ENCODE data around the gene MATN1. TPM values are rescaled to one million over a fixed set of nuclear protein-coding genes. Genes with fewer than 3 reads are reported as not detected.

Gene MATN1
- total and polyA plus RNA-seq, 2 experiments from 2014 or later, result 0.47 to 3.7 TPM

DNA sequence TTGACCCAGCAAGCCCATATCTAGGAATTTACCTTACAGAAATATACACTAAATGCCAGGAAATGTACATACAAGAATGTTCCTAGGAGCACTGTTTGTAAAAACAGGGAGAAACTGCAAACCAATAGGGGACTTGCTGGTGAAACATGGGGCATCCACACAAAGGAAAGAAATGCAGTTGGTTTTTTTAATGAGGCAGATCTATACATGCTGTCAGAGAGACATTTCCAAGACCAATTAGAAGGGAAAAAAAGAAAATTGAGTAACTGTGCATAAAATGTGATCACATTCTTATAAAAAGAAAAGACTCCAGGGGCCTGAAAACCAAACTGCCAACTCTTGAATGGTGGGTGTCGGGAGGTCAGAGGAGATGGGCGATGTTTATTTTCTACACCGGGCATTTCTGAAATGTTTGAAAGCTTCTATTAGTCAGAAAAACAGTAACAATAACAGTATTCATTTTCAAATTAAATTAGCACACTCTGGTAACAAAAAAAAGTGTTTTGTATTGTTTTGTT, 56.6 kb downstream of the MATN1 start:
- H3K4me2 ChIP-seq, result no peak overlapping the region
- H3K79me2 ChIP-seq, result no peaks in the 10 kb centered on the region
- 87% methylated on average over 3 of the region's 3 CpGs for WGBS (ENCODE audit: low lambda C conversion rate, missing lambda C conversion rate)
- H3K27ac ChIP-seq, result no peak overlapping the region
- TF ChIP-seq EZH2 (IDR thresholded peaks at IDR 0.05; ENCODE audit: borderline replicate concordance) (no peak), CTCF (IDR thresholded peaks at IDR 0.05; ENCODE audit: poor library complexity) (no peak), EZH2phosphoT487 (IDR thresholded peaks at IDR 0.05; ENCODE audit: low read depth, severe bottlenecking, unreplicated experiment) (no peak)
- H4K20me1 ChIP-seq (ENCODE audit: insufficient read depth, poor library complexity, severe bottlenecking), result no peaks in the 10 kb centered on the region
- H3K36me3 ChIP-seq (replicated peaks; ENCODE audit: insufficient read depth, low read depth), result no peaks in the 10 kb centered on the region
- DNase-seq (ENCODE audit: low spot score), result no peak
- no peaks in the 10 kb centered on the region for H3K27me3 ChIP-seq
- no peak overlapping the region for H3K4me3 ChIP-seq
- no peaks in the 10 kb centered on the region for H3K9me3 ChIP-seq (ENCODE audit: low read depth)
- H2AFZ ChIP-seq, result no peak overlapping the region
- peaks cover 11% of the 10 kb centered on the region for H3K4me1 ChIP-seq (ENCODE audit: insufficient read depth)
- H3K9me2 ChIP-seq (replicated peaks; ENCODE audit: insufficient read depth), result no peaks in the 10 kb centered on the region

DNA sequence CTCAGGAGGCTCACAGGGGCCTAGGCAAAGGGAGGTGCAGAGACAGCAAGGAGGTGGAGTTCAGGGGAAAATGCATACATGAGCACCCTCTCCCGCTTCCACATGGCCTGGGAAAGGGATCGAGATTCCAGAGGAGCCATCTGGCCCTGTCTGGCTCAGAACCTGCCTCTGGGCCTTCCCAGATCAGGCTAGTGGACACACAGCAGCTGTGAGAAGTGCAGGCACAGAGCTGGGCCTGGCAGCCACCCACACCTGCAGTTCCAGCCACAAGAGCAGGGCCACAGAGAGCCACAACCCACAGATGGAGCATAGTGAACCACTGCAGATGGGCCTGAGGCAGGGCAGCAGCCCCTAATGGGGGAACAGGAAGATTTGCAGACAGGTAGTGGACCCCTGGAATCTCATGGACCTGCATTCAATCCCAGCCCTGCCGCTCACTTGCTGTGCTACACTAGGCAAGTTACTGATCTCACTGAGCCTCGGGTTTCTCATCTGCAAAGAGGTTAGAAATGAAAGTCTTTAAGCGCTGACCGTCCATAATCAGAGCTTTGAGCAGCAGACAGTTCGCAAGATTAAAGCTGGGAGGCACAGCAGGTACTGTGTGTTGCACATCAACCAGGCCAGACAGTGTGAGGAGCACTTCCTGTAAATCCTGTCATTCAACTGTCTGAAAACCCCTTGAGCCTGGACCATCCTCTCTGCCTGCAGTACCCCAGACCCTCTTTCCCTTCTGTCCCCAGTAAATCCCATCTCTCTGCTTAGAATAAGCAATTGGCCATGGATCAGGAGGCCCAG, 58.0 kb downstream of the MATN1 start:
- H4K20me1 ChIP-seq (ENCODE audit: insufficient read depth, poor library complexity, severe bottlenecking), result no peaks in the 10 kb centered on the region
- no peak overlapping the region for H3K4me2 ChIP-seq
- H3K9me2 ChIP-seq (replicated peaks; ENCODE audit: insufficient read depth), result no peaks in the 10 kb centered on the region
- DNase-seq (ENCODE audit: low spot score), result no peak
- H2AFZ ChIP-seq, result no peak overlapping the region
- TF ChIP-seq EZH2phosphoT487 (IDR thresholded peaks at IDR 0.05; ENCODE audit: low read depth, severe bottlenecking, unreplicated experiment) (no peak), EZH2 (IDR thresholded peaks at IDR 0.05; ENCODE audit: borderline replicate concordance) (no peak), CTCF (IDR thresholded peaks at IDR 0.05; ENCODE audit: poor library complexity) (no peak)
- no peak overlapping the region for H3K4me3 ChIP-seq
- no peaks in the 10 kb centered on the region for H3K27me3 ChIP-seq
- H3K27ac ChIP-seq, result no peak overlapping the region
- no peaks in the 10 kb centered on the region for H3K9me3 ChIP-seq (ENCODE audit: low read depth)
- WGBS (ENCODE audit: low lambda C conversion rate, missing lambda C conversion rate), result 86% methylated on average over 7 of the region's 7 CpGs
- peaks cover 11% of the 10 kb centered on the region for H3K4me1 ChIP-seq (ENCODE audit: insufficient read depth)
- H3K79me2 ChIP-seq, result no peaks in the 10 kb centered on the region
- no peaks in the 10 kb centered on the region for H3K36me3 ChIP-seq (replicated peaks; ENCODE audit: insufficient read depth, low read depth)

DNA sequence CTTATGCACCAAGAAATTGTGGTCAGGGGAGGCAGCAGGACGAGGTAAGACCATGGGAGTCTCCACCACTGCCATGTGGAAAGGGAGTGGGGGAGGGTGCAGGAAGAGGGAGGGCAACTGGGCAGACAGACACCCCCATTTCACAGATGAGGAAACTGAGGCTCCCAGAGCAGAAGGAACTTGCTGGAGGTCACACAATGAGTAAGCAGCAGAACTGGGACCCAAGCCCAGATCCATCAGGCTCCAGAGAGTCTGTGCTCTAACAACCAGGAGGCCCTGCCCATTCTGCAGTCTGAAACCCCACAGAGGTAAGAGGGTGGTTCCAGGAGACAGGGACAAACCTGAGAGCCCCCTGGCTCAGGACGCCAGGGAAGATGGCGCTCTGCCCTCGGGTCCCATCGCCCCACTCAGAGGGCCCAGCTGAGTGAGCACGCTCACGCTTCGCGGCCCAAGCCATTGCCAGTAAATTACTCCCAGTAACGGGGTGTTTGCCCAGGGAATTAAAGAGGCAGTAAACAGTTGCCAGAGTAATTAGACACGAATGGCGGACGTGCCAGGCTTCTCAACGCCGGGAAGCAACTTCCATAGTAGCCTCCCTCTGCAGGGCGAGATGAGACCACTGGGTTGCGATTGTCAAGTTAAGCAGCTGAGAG, 59.2 kb downstream of the MATN1 start:
- H2AFZ ChIP-seq, result no peak overlapping the region
- H3K9me2 ChIP-seq (replicated peaks; ENCODE audit: insufficient read depth), result no peaks in the 10 kb centered on the region
- H3K27me3 ChIP-seq, result no peaks in the 10 kb centered on the region
- H3K4me1 ChIP-seq (ENCODE audit: insufficient read depth), result peaks cover 11% of the 10 kb centered on the region
- no peak overlapping the region for H3K4me3 ChIP-seq
- TF ChIP-seq CTCF (IDR thresholded peaks at IDR 0.05; ENCODE audit: poor library complexity), result no peak
- no peak for TF ChIP-seq EZH2 (IDR thresholded peaks at IDR 0.05; ENCODE audit: borderline replicate concordance)
- no peak for TF ChIP-seq EZH2phosphoT487 (IDR thresholded peaks at IDR 0.05; ENCODE audit: low read depth, severe bottlenecking, unreplicated experiment)
- H3K9me3 ChIP-seq (ENCODE audit: low read depth), result no peaks in the 10 kb centered on the region
- H3K4me2 ChIP-seq, result no peak overlapping the region
- H3K79me2 ChIP-seq, result no peaks in the 10 kb centered on the region
- H4K20me1 ChIP-seq (ENCODE audit: insufficient read depth, poor library complexity, severe bottlenecking), result no peaks in the 10 kb centered on the region
- no peak overlapping the region for H3K27ac ChIP-seq
- no peak for DNase-seq (ENCODE audit: low spot score)
- no peaks in the 10 kb centered on the region for H3K36me3 ChIP-seq (replicated peaks; ENCODE audit: insufficient read depth, low read depth)
- 84% methylated on average over 17 of the region's 17 CpGs for WGBS (ENCODE audit: low lambda C conversion rate, missing lambda C conversion rate)
